GM12878 (cell line): Measurements from ENCODE around the gene PCK1.

Experiments
- CEBPB ChIP-seq, 2 experiments: fragments of 150-350 bp in 1 of 2; IDR thresholded peaks; 2 replicates each; pipeline ENCODE4 v1.6.1; 2012 to 2014; ENCODE audit warnings: low read depth in 2 of 2, low read length in 2 of 2, borderline replicate concordance in 1 of 2, inconsistent platforms in 1 of 2
- CREM ChIP-seq: IDR thresholded peaks from 2 replicates; pipeline ENCODE4 v1.6.1; 2014; ENCODE audit warnings: antibody characterized with exemption, low read depth
- ESRRA ChIP-seq: IDR thresholded peaks from 2 replicates; pipeline ENCODE4 v1.6.1; 2012; ENCODE audit warnings: mild to moderate bottlenecking, low read length, improper control_type of control experiment
- EZH2 ChIP-seq: IDR thresholded peaks from 2 replicates; pipeline ENCODE4 v1.6.1; 2012; ENCODE audit warnings: low read depth, mild to moderate bottlenecking, control low read depth, inconsistent platforms, low read length, borderline replicate concordance; ENCODE audit not compliant: control insufficient read depth
- FOS ChIP-seq: IDR thresholded peaks from 3 replicates; pipeline ENCODE4 v1.6.1; 2011; ENCODE audit warnings: borderline replicate concordance; ENCODE audit not compliant: insufficient read length; ENCODE audit errors: extremely low read depth
- SIN3A ChIP-seq: IDR thresholded peaks from 2 replicates; pipeline ENCODE4 v1.6.1; 2012; ENCODE audit warnings: low read depth, low read length, improper control_type of control experiment
- SMAD1 ChIP-seq: fragments of 450-650 bp; IDR thresholded peaks from 2 replicates; pipeline ENCODE4 v1.6.1; 2018; ENCODE audit warnings: mild to moderate bottlenecking, low read depth; ENCODE audit not compliant: partially characterized antibody
- YBX1 ChIP-seq: fragments of 450-650 bp; IDR thresholded peaks from 2 replicates; pipeline ENCODE4 v1.6.1; 2016; ENCODE audit warnings: antibody characterized with exemption
- ZNF274 ChIP-seq: IDR thresholded peaks from one replicate; pipeline ENCODE4 v1.8.0; 2011; ENCODE audit not compliant: insufficient read length, insufficient read depth
- TF ChIP-seq, protein P1 (sequence below), 3 experiments: IDR thresholded peaks in 2 of 3; conservative IDR thresholded peaks in 1 of 3; 2 replicates each; pipeline ENCODE4 v1.5.1; 2011; ENCODE audit warnings: low read depth in 3 of 3, low read length in 3 of 3, mild to moderate bottlenecking in 3 of 3, control low read depth in 2 of 3, moderate library complexity in 2 of 3, inconsistent platforms in 1 of 3, mixed read lengths in 1 of 3; ENCODE audit not compliant: control insufficient read depth in 2 of 3, insufficient read depth in 1 of 3; ENCODE audit errors: extremely low read depth in 1 of 3
- TF ChIP-seq, protein P2 (sequence below): fragments of 450-650 bp; IDR thresholded peaks from 2 replicates; pipeline ENCODE4 v1.6.1; 2017; ENCODE audit warnings: mild to moderate bottlenecking

GRCh38 chr20:57576002-57576401 lies 15.1 kb downstream of the PCK1 start:
- no peak for TF ChIP-seq YBX1
- TF ChIP-seq, protein P1, sequence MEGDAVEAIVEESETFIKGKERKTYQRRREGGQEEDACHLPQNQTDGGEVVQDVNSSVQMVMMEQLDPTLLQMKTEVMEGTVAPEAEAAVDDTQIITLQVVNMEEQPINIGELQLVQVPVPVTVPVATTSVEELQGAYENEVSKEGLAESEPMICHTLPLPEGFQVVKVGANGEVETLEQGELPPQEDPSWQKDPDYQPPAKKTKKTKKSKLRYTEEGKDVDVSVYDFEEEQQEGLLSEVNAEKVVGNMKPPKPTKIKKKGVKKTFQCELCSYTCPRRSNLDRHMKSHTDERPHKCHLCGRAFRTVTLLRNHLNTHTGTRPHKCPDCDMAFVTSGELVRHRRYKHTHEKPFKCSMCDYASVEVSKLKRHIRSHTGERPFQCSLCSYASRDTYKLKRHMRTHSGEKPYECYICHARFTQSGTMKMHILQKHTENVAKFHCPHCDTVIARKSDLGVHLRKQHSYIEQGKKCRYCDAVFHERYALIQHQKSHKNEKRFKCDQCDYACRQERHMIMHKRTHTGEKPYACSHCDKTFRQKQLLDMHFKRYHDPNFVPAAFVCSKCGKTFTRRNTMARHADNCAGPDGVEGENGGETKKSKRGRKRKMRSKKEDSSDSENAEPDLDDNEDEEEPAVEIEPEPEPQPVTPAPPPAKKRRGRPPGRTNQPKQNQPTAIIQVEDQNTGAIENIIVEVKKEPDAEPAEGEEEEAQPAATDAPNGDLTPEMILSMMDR (IDR thresholded peaks at IDR 0.05 in 2 of 3, conservative IDR thresholded peaks at IDR 0.05 in 1 of 3; ENCODE audit: control insufficient read depth in 2 of 3, extremely low read depth in 1 of 3, insufficient read depth in 1 of 3, low read depth in 3 of 3, low read length in 3 of 3), result no peak
- TF ChIP-seq CREM, result no peak
- TF ChIP-seq SIN3A, result no peak
- no peak for TF ChIP-seq EZH2
- TF ChIP-seq ESRRA, result no peak
- TF ChIP-seq, protein P2, sequence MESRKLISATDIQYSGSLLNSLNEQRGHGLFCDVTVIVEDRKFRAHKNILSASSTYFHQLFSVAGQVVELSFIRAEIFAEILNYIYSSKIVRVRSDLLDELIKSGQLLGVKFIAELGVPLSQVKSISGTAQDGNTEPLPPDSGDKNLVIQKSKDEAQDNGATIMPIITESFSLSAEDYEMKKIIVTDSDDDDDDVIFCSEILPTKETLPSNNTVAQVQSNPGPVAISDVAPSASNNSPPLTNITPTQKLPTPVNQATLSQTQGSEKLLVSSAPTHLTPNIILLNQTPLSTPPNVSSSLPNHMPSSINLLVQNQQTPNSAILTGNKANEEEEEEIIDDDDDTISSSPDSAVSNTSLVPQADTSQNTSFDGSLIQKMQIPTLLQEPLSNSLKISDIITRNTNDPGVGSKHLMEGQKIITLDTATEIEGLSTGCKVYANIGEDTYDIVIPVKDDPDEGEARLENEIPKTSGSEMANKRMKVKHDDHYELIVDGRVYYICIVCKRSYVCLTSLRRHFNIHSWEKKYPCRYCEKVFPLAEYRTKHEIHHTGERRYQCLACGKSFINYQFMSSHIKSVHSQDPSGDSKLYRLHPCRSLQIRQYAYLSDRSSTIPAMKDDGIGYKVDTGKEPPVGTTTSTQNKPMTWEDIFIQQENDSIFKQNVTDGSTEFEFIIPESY, result no peak
- no peak for TF ChIP-seq CEBPB (IDR thresholded peaks at IDR 0.05; ENCODE audit: borderline replicate concordance in 1 of 2, low read depth in 2 of 2, low read length in 2 of 2)
- no peak for TF ChIP-seq FOS
- TF ChIP-seq ZNF274, result no peak
- TF ChIP-seq SMAD1, result no peak
